ENCODE data around the gene ABHD1.
"Not testable (repeated sequence)": the region's sequence is repeated elsewhere in the genome, so short reads cannot be mapped to it uniquely, and the experiment has no call there.

- TF ChIP-seq BHLHE40 (IDR thresholded peaks at IDR 0.05; ENCODE audit: borderline replicate concordance); PKNOX1 (IDR thresholded peaks at IDR 0.05); SP1 (IDR thresholded peaks at IDR 0.05); NFRKB (IDR thresholded peaks at IDR 0.05); HDGF (IDR thresholded peaks at IDR 0.05; ENCODE audit: borderline replicate concordance); SUZ12 (IDR thresholded peaks at IDR 0.05); TARDBP (IDR thresholded peaks at IDR 0.05); FOXK2 (IDR thresholded peaks at IDR 0.05); FOXM1 (IDR thresholded peaks at IDR 0.05; ENCODE audit: borderline replicate concordance); ELF4 (IDR thresholded peaks at IDR 0.05); FOXA1 (IDR thresholded peaks at IDR 0.05): not testable (repeated sequence)
Observed at GRCh38 chr2:27119330-27119670, 4.3 kb upstream of the ABHD1 start.

Data from HEK293T (cell line).